HG03460 (cell line): Measurements from ENCODE around the gene POLR3A.

Source experiments
- ATAC-seq: cut with Tn5 transposase; IDR thresholded peaks from one replicate; pipeline ENCODE4 v1.9.1; 2021; ENCODE audit not compliant: unreplicated experiment

The POLR3A gene

GRCh38 chr10:77981281-77981680, 48.0 kb downstream of the POLR3A start:
- ATAC-seq: no peak

GRCh38 chr10:77979221-77979620, 50.1 kb downstream of the POLR3A start:
- no peak for ATAC-seq

- no peak for ATAC-seq
These were observed 51.0 kb downstream of the POLR3A start for GRCh38 chr10:77978360-77978759.

GRCh38 chr10:77977934-77978333, 51.4 kb downstream of the POLR3A start:
- ATAC-seq: no peak

GRCh38 chr10:77977016-77977415, 52.3 kb downstream of the POLR3A start:
- no peak for ATAC-seq

GRCh38 chr10:77975086-77975666, 54.1 kb downstream of the POLR3A start:
- ATAC-seq: no peak

GRCh38 chr10:77974396-77975074, 54.8 kb downstream of the POLR3A start:
- ATAC-seq: no peak

GRCh38 chr10:77973276-77973675, 56.0 kb downstream of the POLR3A start:
- no peak for ATAC-seq

GRCh38 chr10:77972148-77972547, 57.2 kb downstream of the POLR3A start:
- ATAC-seq: no peak

- ATAC-seq: no peak
These were observed 57.5 kb downstream of the POLR3A start for GRCh38 chr10:77971804-77972144.

- ATAC-seq: no peak
These were observed 58.2 kb downstream of the POLR3A start for GRCh38 chr10:77970869-77971803.

- ATAC-seq: no peak
These were observed 60.2 kb downstream of the POLR3A start for GRCh38 chr10:77969114-77969513.

GRCh38 chr10:77967611-77968022, 61.7 kb downstream of the POLR3A start:
- ATAC-seq: no peak

GRCh38 chr10:77965294-77965693, 64.0 kb downstream of the POLR3A start:
- no peak for ATAC-seq

- ATAC-seq: no peak
These were observed 64.5 kb downstream of the POLR3A start for GRCh38 chr10:77964811-77965210.

- ATAC-seq: no peak
These were observed 65.4 kb downstream of the POLR3A start for GRCh38 chr10:77963901-77964300.

- no peak for ATAC-seq
These were observed 66.8 kb downstream of the POLR3A start for GRCh38 chr10:77962350-77963146.

GRCh38 chr10:77961668-77962067, 67.6 kb downstream of the POLR3A start:
- no peak for ATAC-seq

GRCh38 chr10:77960829-77961329, 68.4 kb downstream of the POLR3A start:
- ATAC-seq: no peak

- ATAC-seq: no peak
These were observed 69.3 kb downstream of the POLR3A start for GRCh38 chr10:77959887-77960455.

GRCh38 chr10:77959384-77959783, 69.9 kb downstream of the POLR3A start:
- no peak for ATAC-seq
